Immature natural killer cell (primary cell): ENCODE results near the gene TEKT1. TPM values are rescaled to one million over a fixed set of nuclear protein-coding genes. Genes with fewer than 3 reads are reported as not detected.

ENCODE experiments used
- DNase-seq, 3 donors: peaks; one replicate each; pipeline ENCODE4 v3.0.0; 2022; ENCODE audit warnings: mixed read lengths in 1 of 3
- H3K27ac Mint-ChIP-seq, 6 donors: one replicate each; pipeline ENCODE4 v1.8.0; 2020; ENCODE audit warnings: mixed read lengths in 6 of 6, mild to moderate bottlenecking in 5 of 6, inconsistent platforms in 4 of 6, moderate library complexity in 3 of 6
- H3K27me3 Mint-ChIP-seq, 3 donors: one replicate each; pipeline ENCODE4 v1.8.0; 2020 to 2021; ENCODE audit warnings: low read depth in 3 of 3, mild to moderate bottlenecking in 3 of 3, mixed read lengths in 3 of 3, moderate library complexity in 3 of 3, inconsistent platforms in 1 of 3
- H3K36me3 Mint-ChIP-seq, 3 donors: one replicate each; pipeline ENCODE4 v1.8.0; 2020; ENCODE audit warnings: mixed read lengths in 3 of 3, inconsistent platforms in 2 of 3, mild to moderate bottlenecking in 2 of 3
- H3K4me1 Mint-ChIP-seq, 2 donors: one replicate each; pipeline ENCODE4 v1.8.0; 2020; ENCODE audit warnings: inconsistent platforms in 2 of 2, mild to moderate bottlenecking in 2 of 2, mixed read lengths in 2 of 2, moderate library complexity in 1 of 2
- H3K4me3 Mint-ChIP-seq, 5 donors: one replicate each; pipeline ENCODE4 v1.8.0; 2020; ENCODE audit warnings: mild to moderate bottlenecking in 5 of 5, mixed read lengths in 5 of 5, inconsistent platforms in 3 of 5, moderate library complexity in 3 of 5
- H3K9me3 Mint-ChIP-seq, 6 donors: one replicate each; pipeline ENCODE4 v1.8.0; 2020; ENCODE audit warnings: mild to moderate bottlenecking in 6 of 6, mixed read lengths in 6 of 6, inconsistent platforms in 4 of 6, moderate library complexity in 3 of 6
- polyA plus RNA-seq, 3 donors: library from polyadenylated mRNA; unstranded; fragments of 300-500 nt; fragmentation: Illumina TruSeq; gene quantifications; one replicate each; pipeline ENCODE4 v1.2.3, GENCODE V29; 2021

Gene TEKT1
- polyA plus RNA-seq, 3 donors from 2014 or later, result not detected

GRCh38 chr17:6797718-6798351 lies 33.7 kb downstream of the TEKT1 start:
- no peak overlapping the region for H3K27ac Mint-ChIP-seq
- no peaks in the 10 kb centered on the region for H3K36me3 Mint-ChIP-seq

GRCh38 chr17:6796887-6797490 lies 34.5 kb downstream of the TEKT1 start:
- Mint-ChIP-seq H3K9me3 (no peaks in the 10 kb centered on the region), H3K4me3 (no peak overlapping the region), H3K27ac (no peak overlapping the region), H3K27me3 (peaks cover 0 to 11% (median 9%) of the 10 kb centered on the region in 3 donors), H3K4me1 (no peaks in the 10 kb centered on the region), H3K36me3 (no peaks in the 10 kb centered on the region)
- DNase-seq, result no peak

More at GRCh38 chr17:6797718-6798351, 33.7 kb downstream of the TEKT1 start:
- DNase-seq, result no peak
- Mint-ChIP-seq H3K4me3 (no peak overlapping the region), H3K27me3 (peaks cover 0 to 11% (median 8%) of the 10 kb centered on the region in 3 donors), H3K4me1 (no peaks in the 10 kb centered on the region), H3K9me3 (no peaks in the 10 kb centered on the region)

GRCh38 chr17:6796017-6796886 lies 35.3 kb downstream of the TEKT1 start:
- H3K27ac Mint-ChIP-seq, result no peak overlapping the region
- no peak overlapping the region for H3K4me3 Mint-ChIP-seq
- H3K36me3 Mint-ChIP-seq, result no peaks in the 10 kb centered on the region
- peaks cover 3 to 13% (median 9%) of the 10 kb centered on the region in 3 donors for H3K27me3 Mint-ChIP-seq
- no peaks in the 10 kb centered on the region for H3K9me3 Mint-ChIP-seq
- no peak for DNase-seq
- no peaks in the 10 kb centered on the region for H3K4me1 Mint-ChIP-seq

- Mint-ChIP-seq H3K27me3 (peaks cover 10 to 15% (median 11%) of the 10 kb centered on the region in 3 donors), H3K9me3 (peaks cover 0 to 4% (median 0%) of the 10 kb centered on the region in 6 donors), H3K36me3 (no peaks in the 10 kb centered on the region), H3K4me3 (no peak overlapping the region), H3K4me1 (no peaks in the 10 kb centered on the region), H3K27ac (no peak overlapping the region)
- DNase-seq, result no peak
Observed at GRCh38 chr17:6793748-6794493, 37.6 kb downstream of the TEKT1 start.

- H3K27me3 Mint-ChIP-seq, result peaks cover 16 to 39% (median 19%) of the 10 kb centered on the region in 3 donors
- DNase-seq, result no peak
- H3K4me3 Mint-ChIP-seq, result no peak overlapping the region
- peaks cover 0 to 3% (median 0%) of the 10 kb centered on the region in 3 donors for H3K36me3 Mint-ChIP-seq
- no peaks in the 10 kb centered on the region for H3K4me1 Mint-ChIP-seq
- peaks cover 0 to 24% (median 10%) of the 10 kb centered on the region in 6 donors for H3K9me3 Mint-ChIP-seq
- H3K27ac Mint-ChIP-seq, result no peak overlapping the region
Observed at GRCh38 chr17:6789146-6789545, 42.4 kb downstream of the TEKT1 start.

GRCh38 chr17:6787081-6787693 lies 44.3 kb downstream of the TEKT1 start:
- Mint-ChIP-seq H3K9me3 (peaks cover 2 to 41% (median 21%) of the 10 kb centered on the region in 6 donors), H3K27ac (no peak overlapping the region), H3K4me3 (no peak overlapping the region), H3K4me1 (no peaks in the 10 kb centered on the region), H3K36me3 (peaks cover 0 to 12% (median 4%) of the 10 kb centered on the region in 3 donors), H3K27me3 (peaks cover 18 to 46% (median 23%) of the 10 kb centered on the region in 3 donors)
- no peak for DNase-seq

- peaks cover 19 to 45% (median 23%) of the 10 kb centered on the region in 3 donors for H3K27me3 Mint-ChIP-seq
- H3K9me3 Mint-ChIP-seq, result peaks cover 2 to 47% (median 23%) of the 10 kb centered on the region in 6 donors
- no peak for DNase-seq
- H3K27ac Mint-ChIP-seq, result no peak overlapping the region
- H3K4me3 Mint-ChIP-seq, result no peak overlapping the region
- no peaks in the 10 kb centered on the region for H3K4me1 Mint-ChIP-seq
- peaks cover 0 to 12% (median 5%) of the 10 kb centered on the region in 3 donors for H3K36me3 Mint-ChIP-seq
Observed at GRCh38 chr17:6786618-6787017, 44.9 kb downstream of the TEKT1 start.

GRCh38 chr17:6782244-6782643 lies 49.3 kb downstream of the TEKT1 start:
- no peak for DNase-seq
- H3K27ac Mint-ChIP-seq, result no peak overlapping the region
- H3K36me3 Mint-ChIP-seq, result peaks cover 0 to 12% (median 6%) of the 10 kb centered on the region in 3 donors
- H3K4me1 Mint-ChIP-seq, result no peaks in the 10 kb centered on the region
- H3K9me3 Mint-ChIP-seq, result peaks cover 2 to 48% (median 26%) of the 10 kb centered on the region in 6 donors
- peaks cover 11 to 34% (median 19%) of the 10 kb centered on the region in 3 donors for H3K27me3 Mint-ChIP-seq
- no peak overlapping the region for H3K4me3 Mint-ChIP-seq

GRCh38 chr17:6780886-6781285 lies 50.6 kb downstream of the TEKT1 start:
- Mint-ChIP-seq H3K27ac (no peak overlapping the region), H3K4me3 (no peak overlapping the region), H3K36me3 (peaks cover 0 to 12% (median 10%) of the 10 kb centered on the region in 3 donors), H3K27me3 (peaks cover 8 to 23% (median 16%) of the 10 kb centered on the region in 3 donors), H3K4me1 (peaks cover 3 to 7% of the 10 kb centered on the region in 2 donors), H3K9me3 (peaks cover 2 to 44% (median 25%) of the 10 kb centered on the region in 6 donors)
- no peak for DNase-seq

GRCh38 chr17:6780001-6780400 lies 51.5 kb downstream of the TEKT1 start:
- Mint-ChIP-seq H3K9me3 (peaks cover 2 to 40% (median 24%) of the 10 kb centered on the region in 6 donors), H3K4me1 (peaks cover 3 to 15% of the 10 kb centered on the region in 2 donors), H3K36me3 (peaks cover 2 to 12% (median 12%) of the 10 kb centered on the region in 3 donors), H3K27ac (no peak overlapping the region), H3K27me3 (peaks cover 11 to 16% (median 16%) of the 10 kb centered on the region in 3 donors), H3K4me3 (no peak overlapping the region)
- DNase-seq, result no peak

GRCh38 chr17:6779411-6779810 lies 52.1 kb downstream of the TEKT1 start:
- Mint-ChIP-seq H3K9me3 (peaks cover 6 to 41% (median 27%) of the 10 kb centered on the region in 6 donors), H3K4me3 (no peak overlapping the region), H3K36me3 (peaks cover 7 to 17% (median 15%) of the 10 kb centered on the region in 3 donors), H3K4me1 (peaks cover 3 to 15% of the 10 kb centered on the region in 2 donors), H3K27ac (no peak overlapping the region), H3K27me3 (peaks cover 12 to 15% (median 15%) of the 10 kb centered on the region in 3 donors)
- no peak for DNase-seq

GRCh38 chr17:6775871-6776405 lies 55.6 kb downstream of the TEKT1 start, which contains the start of gene FBXO39:
FBXO39 (plus strand) TSS chr17:6776215; CDS start chr17:6779869, 3,654 bp downstream.
- H3K36me3 Mint-ChIP-seq, result peaks cover 40 to 45% (median 42%) of the 10 kb centered on the region in 3 donors
- H3K4me3 Mint-ChIP-seq, result peak within 1 kb of the TSS in 3 of 5 donors; percentile 19 to 34 (median 33)
- H3K4me1 Mint-ChIP-seq, result peaks cover 3 to 15% of the 10 kb centered on the region in 2 donors
- DNase-seq, result no peak
- peaks cover 6 to 9% (median 8%) of the 10 kb centered on the region in 3 donors for H3K27me3 Mint-ChIP-seq
- H3K9me3 Mint-ChIP-seq, result peaks cover 15 to 38% (median 35%) of the 10 kb centered on the region in 6 donors
- H3K27ac Mint-ChIP-seq, result no peak within 1 kb of the TSS
